Measurements from ENCODE around the gene ACSL5. TPM values are rescaled to one million over a fixed set of nuclear protein-coding genes. Genes with fewer than 3 reads are reported as not detected.

The ACSL5 gene
- total and polyA plus RNA-seq, 2 donors (not counting 1 experiment from before 2014, with no cell fraction given), result 1.7 to 6.6 TPM

GRCh38 chr10:112345743-112346142 lies 28.2 kb upstream of the ACSL5 start:
- Histone ChIP-seq H3K27me3 (ENCODE audit: control insufficient read depth, insufficient read depth, low read length) (no peaks in the 10 kb centered on the region), H3K27ac (ENCODE audit: insufficient read depth, low read length) (no peak overlapping the region), H3K4me3 (replicated peaks in 1 of 4; ENCODE audit: control extremely low read depth in 1 of 4, insufficient read depth in 1 of 4, low read depth in 3 of 4, low read length in 4 of 4) (no peak overlapping the region), H3K9ac (ENCODE audit: insufficient read depth, low read length) (no peak overlapping the region), H3K4me2 (ENCODE audit: extremely low read depth, insufficient read depth, low read length) (no peak overlapping the region), H3K79me2 (ENCODE audit: control insufficient read depth, insufficient read depth, low read length) (no peaks in the 10 kb centered on the region), H3K4me1 (ENCODE audit: control insufficient read depth, extremely low read depth, insufficient read depth, low read length) (no peaks in the 10 kb centered on the region), H3K9me3 (ENCODE audit: control insufficient read depth, insufficient read depth, low read depth, low read length) (no peaks in the 10 kb centered on the region), H4K20me1 (ENCODE audit: control insufficient read depth, extremely low read depth, insufficient read depth, low read length) (no peaks in the 10 kb centered on the region), H3K36me3 (ENCODE audit: control insufficient read depth, insufficient read depth, low read length) (no peaks in the 10 kb centered on the region), H2AFZ (ENCODE audit: low read length) (no peak overlapping the region)
- TF ChIP-seq CTCF (conservative IDR thresholded peaks at IDR 0.05 in 1 of 2, IDR thresholded peaks at IDR 0.05 in 1 of 2; ENCODE audit: low read depth in 1 of 2, low read length in 2 of 2) (no peak), EZH2 (IDR thresholded peaks at IDR 0.05; ENCODE audit: low read length, missing control alignments) (no peak)
- DNase-seq (ENCODE audit: low read depth in 2 of 2), result no peak

GRCh38 chr10:112346774-112347173 lies 27.1 kb upstream of the ACSL5 start:
- no peak for TF ChIP-seq EZH2 (IDR thresholded peaks at IDR 0.05; ENCODE audit: low read length, missing control alignments)
- TF ChIP-seq CTCF (conservative IDR thresholded peaks at IDR 0.05 in 1 of 2, IDR thresholded peaks at IDR 0.05 in 1 of 2; ENCODE audit: low read depth in 1 of 2, low read length in 2 of 2), result no peak
- H3K27ac ChIP-seq (ENCODE audit: insufficient read depth, low read length), result no peak overlapping the region
- H2AFZ ChIP-seq (ENCODE audit: low read length), result no peak overlapping the region
- H3K4me1 ChIP-seq (ENCODE audit: control insufficient read depth, extremely low read depth, insufficient read depth, low read length), result no peaks in the 10 kb centered on the region
- H3K9ac ChIP-seq (ENCODE audit: insufficient read depth, low read length), result no peak overlapping the region
- no peaks in the 10 kb centered on the region for H3K79me2 ChIP-seq (ENCODE audit: control insufficient read depth, insufficient read depth, low read length)
- no peak for DNase-seq (ENCODE audit: low read depth in 2 of 2)
- H3K36me3 ChIP-seq (ENCODE audit: control insufficient read depth, insufficient read depth, low read length), result no peaks in the 10 kb centered on the region
- H3K4me3 ChIP-seq (replicated peaks in 1 of 4; ENCODE audit: control extremely low read depth in 1 of 4, insufficient read depth in 1 of 4, low read depth in 3 of 4, low read length in 4 of 4), result no peak overlapping the region
- H3K4me2 ChIP-seq (ENCODE audit: extremely low read depth, insufficient read depth, low read length), result no peak overlapping the region
- no peaks in the 10 kb centered on the region for H4K20me1 ChIP-seq (ENCODE audit: control insufficient read depth, extremely low read depth, insufficient read depth, low read length)
- no peaks in the 10 kb centered on the region for H3K9me3 ChIP-seq (ENCODE audit: control insufficient read depth, insufficient read depth, low read depth, low read length)
- no peaks in the 10 kb centered on the region for H3K27me3 ChIP-seq (ENCODE audit: control insufficient read depth, insufficient read depth, low read length)

- H3K27me3 ChIP-seq (ENCODE audit: control insufficient read depth, insufficient read depth, low read length), result no peaks in the 10 kb centered on the region
- no peaks in the 10 kb centered on the region for H3K79me2 ChIP-seq (ENCODE audit: control insufficient read depth, insufficient read depth, low read length)
- H4K20me1 ChIP-seq (ENCODE audit: control insufficient read depth, extremely low read depth, insufficient read depth, low read length), result no peaks in the 10 kb centered on the region
- H3K4me1 ChIP-seq (ENCODE audit: control insufficient read depth, extremely low read depth, insufficient read depth, low read length), result no peaks in the 10 kb centered on the region
- H3K9me3 ChIP-seq (ENCODE audit: control insufficient read depth, insufficient read depth, low read depth, low read length), result no peaks in the 10 kb centered on the region
- DNase-seq (ENCODE audit: low read depth in 2 of 2), result no peak
- H3K36me3 ChIP-seq (ENCODE audit: control insufficient read depth, insufficient read depth, low read length), result no peaks in the 10 kb centered on the region
- no peak for TF ChIP-seq CTCF (conservative IDR thresholded peaks at IDR 0.05 in 1 of 2, IDR thresholded peaks at IDR 0.05 in 1 of 2; ENCODE audit: low read depth in 1 of 2, low read length in 2 of 2)
- TF ChIP-seq EZH2 (IDR thresholded peaks at IDR 0.05; ENCODE audit: low read length, missing control alignments), result no peak
- H3K27ac ChIP-seq (ENCODE audit: insufficient read depth, low read length), result no peak overlapping the region
- H2AFZ ChIP-seq (ENCODE audit: low read length), result no peak overlapping the region
- no peak overlapping the region for H3K4me3 ChIP-seq (replicated peaks in 1 of 4; ENCODE audit: control extremely low read depth in 1 of 4, insufficient read depth in 1 of 4, low read depth in 3 of 4, low read length in 4 of 4)
- H3K9ac ChIP-seq (ENCODE audit: insufficient read depth, low read length), result no peak overlapping the region
- no peak overlapping the region for H3K4me2 ChIP-seq (ENCODE audit: extremely low read depth, insufficient read depth, low read length)
Observed at GRCh38 chr10:112347709-112348671, 25.9 kb upstream of the ACSL5 start.
